ENCODE measurements around the gene MRPL23.

- TF ChIP-seq POLR2A (IDR thresholded peaks at IDR 0.05; ENCODE audit: borderline replicate concordance, extremely low read depth, insufficient read depth, insufficient read length) (no peak), ZFX (IDR thresholded peaks at IDR 0.05) (no peak), CTCF (IDR thresholded peaks at IDR 0.05 in 2 of 3, conservative IDR thresholded peaks at IDR 0.05 in 1 of 3; ENCODE audit: borderline replicate concordance in 1 of 3, insufficient read depth in 1 of 3, low read depth in 2 of 3, low read length in 2 of 3) (no peak), POLR2AphosphoS5 (IDR thresholded peaks at IDR 0.05; ENCODE audit: low read depth, low read length) (no peak), REST (IDR thresholded peaks at IDR 0.05; ENCODE audit: low read depth) (no peak), RAD21 (IDR thresholded peaks at IDR 0.05; ENCODE audit: low read depth) (no peak), MAX (IDR thresholded peaks at IDR 0.05) (no peak)
These were observed 18.1 kb upstream of the MRPL23 start for GRCh38 chr11:1928891-1929541.

Data from HCT116 (cell line).